Loucy (cell line): Measurements from ENCODE around the gene PCYT2.

Source experiments
- H2AFZ ChIP-seq: fragments of 200-600 bp; sonication (generic); 2 replicates; pipeline ENCODE4 v1.6.0; 2016; ENCODE audit warnings: antibody characterized with exemption, mild to moderate bottlenecking, low read length, moderate library complexity
- H3F3A ChIP-seq: fragments of 200-600 bp; 2 replicates; pipeline ENCODE4 v1.6.0; 2016; ENCODE audit warnings: antibody characterized with exemption, low read depth, mild to moderate bottlenecking
- H3K27me3 ChIP-seq: fragments of 200-600 bp; sonication (generic); 2 replicates; pipeline ENCODE4 v1.6.1; 2014; ENCODE audit warnings: low read length, mild to moderate bottlenecking; ENCODE audit not compliant: insufficient read depth, poor library complexity, severe bottlenecking
- H3K36me3 ChIP-seq: fragments of 200-600 bp; sonication (generic); 2 replicates; pipeline ENCODE4 v1.6.1; 2016; ENCODE audit warnings: low read length; ENCODE audit not compliant: insufficient read depth
- H3K4me1 ChIP-seq: fragments of 200-600 bp; sonication (generic); 2 replicates; pipeline ENCODE4 v1.5.1; 2014; ENCODE audit warnings: low read length, mild to moderate bottlenecking; ENCODE audit not compliant: insufficient read depth, poor library complexity, severe bottlenecking
- H3K4me2 ChIP-seq: fragments of 200-600 bp; sonication (generic); 2 replicates; pipeline ENCODE4 v1.6.0; 2014; ENCODE audit warnings: antibody characterized with exemption, low read length, low read depth, mild to moderate bottlenecking; ENCODE audit not compliant: poor library complexity, severe bottlenecking
- H3K4me3 ChIP-seq: fragments of 200-600 bp; sonication (generic); 2 replicates; pipeline ENCODE4 v1.5.1; 2014; ENCODE audit warnings: low read length, mild to moderate bottlenecking, mixed read lengths; ENCODE audit not compliant: poor library complexity, severe bottlenecking
- H3K79me2 ChIP-seq: fragments of 200-600 bp; sonication (generic); 2 replicates; pipeline ENCODE4 v1.6.1; 2014; ENCODE audit warnings: low read length; ENCODE audit not compliant: insufficient read depth
- H3K9ac ChIP-seq: fragments of 200-600 bp; sonication (generic); 2 replicates; pipeline ENCODE4 v1.6.0; 2014; ENCODE audit warnings: mild to moderate bottlenecking, low read depth, low read length, moderate library complexity; ENCODE audit not compliant: poor library complexity, severe bottlenecking
- H3K9me2 ChIP-seq: fragments of 200-600 bp; sonication (generic); replicated peaks from 2 replicates; pipeline ENCODE4 v1.6.1; 2016; ENCODE audit warnings: low read depth, low read length, mixed read lengths
- H3K9me3 ChIP-seq: fragments of 200-600 bp; sonication (generic); 2 replicates; pipeline ENCODE4 v1.6.1; 2014; ENCODE audit warnings: mild to moderate bottlenecking, antibody characterized with exemption, low read length, low read depth; ENCODE audit not compliant: insufficient read depth
- H4K20me1 ChIP-seq: fragments of 200-600 bp; sonication (generic); 2 replicates; pipeline ENCODE4 v1.6.0; 2014; ENCODE audit warnings: antibody characterized with exemption, low read length, mild to moderate bottlenecking; ENCODE audit not compliant: insufficient read depth, poor library complexity, severe bottlenecking
- CTCF ChIP-seq: fragments of 200-600 bp; sonication (generic); conservative IDR thresholded peaks from 2 replicates; pipeline ENCODE4 v1.5.1; 2014; ENCODE audit warnings: mild to moderate bottlenecking, antibody characterized with exemption, low read length
- EZH2phosphoT487 ChIP-seq: fragments of 200-600 bp; IDR thresholded peaks from 2 replicates; pipeline ENCODE4 v1.6.1; 2018; ENCODE audit warnings: antibody characterized with exemption, mild to moderate bottlenecking, moderate library complexity, borderline replicate concordance

Gene PCYT2

GRCh38 chr17:81914103-81914850, 3.1 kb upstream of the PCYT2 start:
- Histone ChIP-seq H3K4me2 (no peak overlapping the region), H3K4me1 (peaks cover 21% of the 10 kb centered on the region), H4K20me1 (peaks cover 38% of the 10 kb centered on the region), H3K79me2 (peaks cover 49% of the 10 kb centered on the region), H3K9ac (no peak overlapping the region), H3F3A (no peaks in the 10 kb centered on the region), H3K4me3 (no peak overlapping the region), H3K36me3 (peaks cover 22% of the 10 kb centered on the region; the same call in 1 of the 2 replicates), H2AFZ (no peak overlapping the region), H3K27me3 (no peaks in the 10 kb centered on the region), H3K9me2 (no peaks in the 10 kb centered on the region), H3K9me3 (no peaks in the 10 kb centered on the region)
- TF ChIP-seq CTCF (no peak), EZH2phosphoT487 (no peak)

GRCh38 chr17:81913394-81914102, 2.3 kb upstream of the PCYT2 start:
- Histone ChIP-seq H3F3A (no peaks in the 10 kb centered on the region), H4K20me1 (peaks cover 38% of the 10 kb centered on the region), H3K4me1 (peaks cover 22% of the 10 kb centered on the region), H3K4me3 (no peak overlapping the region), H3K79me2 (peaks cover 52% of the 10 kb centered on the region), H3K9me3 (no peaks in the 10 kb centered on the region), H3K9me2 (no peaks in the 10 kb centered on the region), H3K9ac (no peak overlapping the region), H3K4me2 (no peak overlapping the region), H2AFZ (no peak overlapping the region), H3K27me3 (no peaks in the 10 kb centered on the region), H3K36me3 (peaks cover 22% of the 10 kb centered on the region; the same call in 1 of the 2 replicates)
- no peak for TF ChIP-seq EZH2phosphoT487
- TF ChIP-seq CTCF = no peak

- H3K9me2 ChIP-seq = no peaks in the 10 kb centered on the region
- H3K36me3 ChIP-seq = peaks cover 25% of the 10 kb centered on the region; the same call in 1 of the 2 replicates
- H3K9me3 ChIP-seq = no peaks in the 10 kb centered on the region
- peaks cover 22% of the 10 kb centered on the region for H3K4me1 ChIP-seq
- H3F3A ChIP-seq = no peaks in the 10 kb centered on the region
- H3K4me2 ChIP-seq = no peak overlapping the region
- no peaks in the 10 kb centered on the region for H3K27me3 ChIP-seq
- H4K20me1 ChIP-seq = peaks cover 35% of the 10 kb centered on the region
- TF ChIP-seq EZH2phosphoT487 (no peak), CTCF (no peak)
- H3K79me2 ChIP-seq = peaks cover 51% of the 10 kb centered on the region
- no peak overlapping the region for H3K9ac ChIP-seq
- no peak overlapping the region for H2AFZ ChIP-seq
- no peak overlapping the region for H3K4me3 ChIP-seq
These were observed 1.5 kb upstream of the PCYT2 start for GRCh38 chr17:81912441-81913309.
